GM19240 (cell line): Measurements from ENCODE around the gene NF2.

ENCODE experiments used
- DNase-seq: peaks from one replicate; pipeline ENCODE4 v3.0.0; 2011; ENCODE audit warnings: low spot score; ENCODE audit not compliant: insufficient read length

NF2 gene

DNA sequence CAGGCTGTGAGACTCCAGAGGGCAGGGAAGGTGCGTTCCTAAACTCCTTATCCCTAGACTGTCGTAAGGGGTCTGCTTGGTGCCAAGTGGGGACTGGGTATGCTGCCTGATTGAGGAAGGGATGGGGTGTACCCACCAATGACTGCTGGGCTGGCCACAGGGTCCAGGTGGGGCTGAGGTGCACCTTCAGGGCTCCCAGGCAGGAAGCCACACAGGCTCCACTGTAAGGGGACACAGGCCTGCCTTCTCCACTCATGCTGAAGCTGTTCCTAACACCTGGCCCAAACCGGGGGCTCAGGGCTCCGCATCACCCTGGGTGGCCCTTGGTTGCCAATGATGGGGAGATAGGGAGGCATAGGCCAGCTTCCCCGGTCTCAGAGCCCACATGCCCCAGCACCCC is 136.8 kb downstream of the NF2 start:
- DNase-seq: no peak

DNA sequence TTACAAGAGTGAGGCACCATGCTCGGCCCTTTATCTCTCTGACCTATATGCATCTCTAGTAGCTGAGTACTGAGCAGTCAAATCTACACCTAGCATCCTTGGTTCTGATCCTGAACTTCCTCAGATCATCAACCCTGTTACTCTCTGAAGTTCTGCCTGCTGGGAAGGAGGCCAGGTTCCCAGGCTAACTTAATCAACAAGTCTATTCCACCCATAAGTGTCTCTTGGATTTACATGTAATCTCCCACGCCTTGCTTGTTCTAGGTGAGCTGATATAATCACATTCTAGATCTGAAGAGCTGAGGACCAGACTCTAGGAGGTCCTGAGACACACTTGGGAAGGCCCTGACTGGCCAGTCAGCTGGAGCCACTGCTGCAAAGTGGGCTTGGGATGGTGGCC is 138.5 kb downstream of the NF2 start:
- no peak for DNase-seq

DNA sequence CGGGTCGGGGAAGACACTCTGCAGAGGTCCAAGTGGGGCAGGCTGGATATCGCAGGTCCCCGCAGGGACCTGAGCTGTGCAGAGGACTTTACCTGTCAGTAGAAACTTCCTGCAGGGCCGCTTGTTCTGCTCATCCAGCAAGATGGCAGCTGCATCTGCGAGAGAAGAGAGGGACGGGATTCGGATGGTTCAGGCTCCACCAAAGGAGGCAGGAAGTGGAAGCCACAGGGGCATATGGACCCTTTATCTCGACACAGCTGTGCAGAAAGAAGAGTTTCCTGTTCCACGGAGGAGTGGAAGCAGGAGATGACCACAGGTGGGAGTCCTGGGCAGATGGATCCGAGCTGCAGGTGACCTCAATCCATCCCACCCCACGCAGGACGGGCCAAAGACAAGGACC is 138.9 kb downstream of the NF2 start:
- no peak for DNase-seq

DNA sequence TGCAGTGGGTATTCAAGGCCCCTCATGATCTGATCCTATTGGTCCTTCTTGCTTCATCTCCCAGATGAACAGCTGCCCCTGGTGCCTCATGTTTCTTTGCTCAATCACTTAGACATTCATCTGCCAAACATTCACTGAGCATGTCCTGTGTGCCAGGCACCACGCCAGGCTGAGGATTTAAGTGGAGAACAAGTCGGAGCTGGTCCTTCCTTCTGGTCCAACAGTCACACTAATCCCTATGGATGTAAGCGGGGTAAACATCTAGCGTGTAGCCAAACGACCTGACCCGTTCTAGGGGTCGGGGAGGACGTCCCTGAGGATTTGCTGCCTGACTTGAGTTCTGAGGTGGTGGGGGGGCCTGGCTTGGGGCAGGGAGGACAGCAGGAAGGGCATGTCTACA is 141.5 kb downstream of the NF2 start:
- DNase-seq: no peak

DNA sequence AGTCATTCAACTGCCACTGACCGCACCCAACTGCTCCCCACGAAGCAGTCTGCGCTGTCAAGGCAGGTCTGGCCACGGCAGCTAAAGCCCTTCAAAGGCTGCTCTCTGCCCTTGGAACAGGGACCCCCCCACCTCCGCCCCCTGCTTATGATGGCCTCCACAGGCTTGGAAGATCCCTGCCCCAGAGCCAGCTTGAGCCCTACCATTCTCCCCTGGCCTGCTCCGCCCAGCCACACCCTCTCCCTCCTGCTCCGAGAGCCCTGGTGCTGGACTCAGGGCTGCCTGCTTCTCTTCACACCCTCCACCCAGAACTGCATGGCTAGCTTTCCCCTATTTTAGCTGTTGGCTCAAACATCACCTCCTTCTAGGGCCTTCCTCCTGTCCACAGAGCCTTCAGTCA is 144.4 kb downstream of the NF2 start:
- no peak for DNase-seq
